Stimulated activated CD8-positive, alpha-beta memory T cell treated with anti-CD3 and anti-CD28 coated beads, Interleukin-15, amount 100 ng/mL, for 4 hours (primary cell): ENCODE results near the gene INAFM2.

Experiments
- DNase-seq, 2 donors: peaks; one replicate each; pipeline ENCODE4 v3.0.0-alpha.2; 2020; ENCODE audit warnings: low read depth in 2 of 2

Gene INAFM2

GRCh38 chr15:40328176-40328575 is 4.7 kb downstream of the INAFM2 start:
- no peak for DNase-seq

- DNase-seq, result no peak
Observed at GRCh38 chr15:40328751-40329150, 5.3 kb downstream of the INAFM2 start.

- DNase-seq, result no peak
Observed at GRCh38 chr15:40329804-40330203, 6.3 kb downstream of the INAFM2 start.

- DNase-seq, result no peak
Observed at GRCh38 chr15:40330368-40330836, 6.9 kb downstream of the INAFM2 start.

GRCh38 chr15:40331026-40331425 is 7.5 kb downstream of the INAFM2 start:
- DNase-seq, result no peak

- DNase-seq, result no peak
Observed at GRCh38 chr15:40331637-40332036, 8.1 kb downstream of the INAFM2 start.

- no peak for DNase-seq
Observed at GRCh38 chr15:40332113-40332781, 8.8 kb downstream of the INAFM2 start.

- DNase-seq, result no peak
Observed at GRCh38 chr15:40333922-40334492, 10.5 kb downstream of the INAFM2 start.

GRCh38 chr15:40334541-40334940 is 11.0 kb downstream of the INAFM2 start:
- no peak for DNase-seq

GRCh38 chr15:40334941-40335795 is 11.7 kb downstream of the INAFM2 start:
- DNase-seq, result no peak

- no peak for DNase-seq
Observed at GRCh38 chr15:40335938-40336743, 12.6 kb downstream of the INAFM2 start.

- no peak for DNase-seq
Observed at GRCh38 chr15:40336744-40337122, 13.2 kb downstream of the INAFM2 start.

- no peak for DNase-seq
Observed at GRCh38 chr15:40337597-40337996, 14.1 kb downstream of the INAFM2 start.

- peak; percentile 47 to 50 for DNase-seq
Observed at GRCh38 chr15:40338041-40338657, 14.7 kb downstream of the INAFM2 start.

- no peak for DNase-seq
Observed at GRCh38 chr15:40338921-40339620, 15.6 kb downstream of the INAFM2 start.

- no peak for DNase-seq
Observed at GRCh38 chr15:40339621-40339945, 16.1 kb downstream of the INAFM2 start.

GRCh38 chr15:40340038-40340739 is 16.7 kb downstream of the INAFM2 start:
- DNase-seq, result no peak

GRCh38 chr15:40340740-40341400 is 17.4 kb downstream of the INAFM2 start, which contains the start of gene CCDC9B:
Gene CCDC9B, minus strand, starts transcription at chr15:40340939. Its CDS starts 120 bp downstream, at chr15:40340819.
- no peak for DNase-seq

- DNase-seq, result no peak
Observed at GRCh38 chr15:40342416-40343320, 19.2 kb downstream of the INAFM2 start.
